ENCODE results near the gene CCDC149. TPM values are rescaled to one million over a fixed set of nuclear protein-coding genes. Genes with fewer than 3 reads are reported as not detected.

CCDC149 gene
- total RNA-seq, 4 donors from 2014 or later = 11.5 to 22.4 (median 14.4) TPM

DNA sequence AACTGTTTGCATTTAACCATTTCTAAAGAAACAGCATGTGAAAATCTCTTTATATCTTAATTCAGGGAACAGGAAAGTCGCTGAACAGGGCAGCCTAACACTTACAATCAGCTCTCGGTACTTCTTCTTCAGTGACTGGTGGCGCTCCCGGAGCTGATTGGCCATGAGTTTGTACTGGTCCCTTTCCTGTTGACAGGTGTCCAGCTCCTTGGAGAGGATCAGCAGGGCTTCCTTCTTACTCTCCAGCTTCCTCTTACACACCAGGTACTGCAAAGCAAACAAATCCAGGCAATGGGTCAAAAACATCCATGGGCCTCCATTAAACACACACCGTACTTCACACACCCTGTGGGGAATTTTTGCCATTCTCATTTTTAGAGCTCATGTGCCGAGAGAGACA, 36.4 kb downstream of the CCDC149 start:
- TF ChIP-seq CTCF (IDR thresholded peaks at IDR 0.05) = no peak
- DNase-seq (ENCODE audit: low spot score) (no peak), ATAC-seq (ENCODE audit: low FRiP score) (no peak)

DNA sequence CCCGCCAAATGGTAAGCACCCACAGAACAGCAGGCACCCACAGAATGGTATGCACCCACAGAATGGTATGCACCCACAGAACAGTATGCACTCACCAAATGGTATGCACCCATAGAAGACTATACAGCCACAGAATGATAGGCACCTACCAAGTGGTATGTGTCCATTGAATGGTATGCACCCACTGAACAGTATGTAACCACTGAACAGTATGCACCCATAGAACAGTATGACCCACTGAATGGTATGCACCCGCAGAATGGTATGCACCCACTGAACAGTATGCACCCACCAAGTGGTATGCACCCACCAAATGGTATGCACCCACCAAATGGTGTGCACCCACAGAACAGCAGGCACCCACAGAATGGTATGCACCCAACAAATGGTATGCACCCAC, 40.1 kb downstream of the CCDC149 start:
- ATAC-seq (ENCODE audit: low FRiP score) (no peak), DNase-seq (ENCODE audit: low spot score) (no peak)
- no peak for TF ChIP-seq CTCF (IDR thresholded peaks at IDR 0.05)

GRCh38 chr4:24871210-24871609, 41.6 kb downstream of the CCDC149 start:
- no peak for ATAC-seq (ENCODE audit: low FRiP score)
- DNase-seq (ENCODE audit: low spot score) = no peak
- no peak for TF ChIP-seq CTCF (IDR thresholded peaks at IDR 0.05)

GRCh38 chr4:24867766-24868296, 45.0 kb downstream of the CCDC149 start:
- no peak for ATAC-seq (ENCODE audit: low FRiP score)
- no peak for TF ChIP-seq CTCF (IDR thresholded peaks at IDR 0.05)

GRCh38 chr4:24867251-24867650, 45.6 kb downstream of the CCDC149 start:
- no peak for TF ChIP-seq CTCF (IDR thresholded peaks at IDR 0.05)
- no peak for ATAC-seq (ENCODE audit: low FRiP score)
- no peak for DNase-seq (ENCODE audit: low spot score)

More at GRCh38 chr4:24867766-24868296, 45.0 kb downstream of the CCDC149 start:
- DNase-seq (ENCODE audit: low spot score) = no peak

- TF ChIP-seq CTCF (IDR thresholded peaks at IDR 0.05) = no peak
- ATAC-seq (ENCODE audit: low FRiP score) = no peak
Measured at GRCh38 chr4:24865401-24865800, 47.4 kb downstream of the CCDC149 start.

GRCh38 chr4:24863799-24864198, 49.0 kb downstream of the CCDC149 start:
- DNase-seq (ENCODE audit: low spot score) (no peak), ATAC-seq (ENCODE audit: low FRiP score) (no peak)
- TF ChIP-seq CTCF (IDR thresholded peaks at IDR 0.05) = no peak

More at GRCh38 chr4:24865401-24865800, 47.4 kb downstream of the CCDC149 start:
- no peak for DNase-seq (ENCODE audit: low spot score)
